PFSK-1 (cell line): Measurements from ENCODE around the gene SRMS.

ENCODE experiments used
- FOXP2 ChIP-seq: optimal IDR thresholded peaks from 2 replicates; pipeline ENCODE3; 2011; ENCODE audit warnings: borderline replicate concordance, control low read depth, inconsistent platforms; ENCODE audit not compliant: insufficient read depth; ENCODE audit errors: extremely low read length, extremely low read depth
- POLR2AphosphoS5 ChIP-seq: IDR thresholded peaks from 2 replicates; pipeline ENCODE4 v1.6.1; 2012; ENCODE audit warnings: low read depth, mild to moderate bottlenecking, control low read depth, low read length, moderate library complexity
- REST ChIP-seq, 2 experiments: IDR thresholded peaks; 2 replicates each; pipeline versions ENCODE4 v1.6.1 to v1.8.0; 2011 to 2012; ENCODE audit warnings: low read depth in 2 of 2, low read length in 2 of 2, control low read depth in 1 of 2, inconsistent platforms in 1 of 2, mild to moderate bottlenecking in 1 of 2, moderate library complexity in 1 of 2; ENCODE audit not compliant: insufficient read depth in 1 of 2
- SIN3A ChIP-seq: IDR thresholded peaks from 2 replicates; pipeline ENCODE4 v1.6.1; 2012; ENCODE audit warnings: mild to moderate bottlenecking, low read length, moderate library complexity, borderline replicate concordance; ENCODE audit not compliant: insufficient read depth
- TAF1 ChIP-seq: IDR thresholded peaks from 2 replicates; pipeline ENCODE4 v1.6.1; 2012; ENCODE audit warnings: low read length, control low read depth, borderline replicate concordance; ENCODE audit not compliant: insufficient read depth

Gene SRMS

GRCh38 chr20:63585616-63586565 lies 38.3 kb upstream of the SRMS start:
- no peak for TF ChIP-seq POLR2AphosphoS5
- TF ChIP-seq TAF1, result no peak
- TF ChIP-seq FOXP2, result no peak
- no peak for TF ChIP-seq SIN3A
- TF ChIP-seq REST (IDR thresholded peaks at IDR 0.05; ENCODE audit: insufficient read depth in 1 of 2, low read depth in 2 of 2, low read length in 2 of 2), result no peak

GRCh38 chr20:63582382-63583063 lies 35.0 kb upstream of the SRMS start:
- TF ChIP-seq REST (IDR thresholded peaks at IDR 0.05; ENCODE audit: insufficient read depth in 1 of 2, low read depth in 2 of 2, low read length in 2 of 2) (no peak), POLR2AphosphoS5 (no peak), SIN3A (no peak)

- no peak for TF ChIP-seq SIN3A
- no peak for TF ChIP-seq TAF1
- TF ChIP-seq REST (IDR thresholded peaks at IDR 0.05; ENCODE audit: insufficient read depth in 1 of 2, low read depth in 2 of 2, low read length in 2 of 2), result no peak
- no peak for TF ChIP-seq POLR2AphosphoS5
- no peak for TF ChIP-seq FOXP2
Measured at GRCh38 chr20:63580796-63581461, 33.4 kb upstream of the SRMS start.

- TF ChIP-seq FOXP2 (no peak), POLR2AphosphoS5 (no peak)
Measured at GRCh38 chr20:63579017-63579694, 31.6 kb upstream of the SRMS start.
